ENCODE measurements around the gene COL13A1.

- TF ChIP-seq CTCF (IDR thresholded peaks at IDR 0.05) = no peak
- no peak for TF ChIP-seq POLR2A (IDR thresholded peaks at IDR 0.05)
Measured at GRCh38 chr10:69907517-69907916, 105.8 kb downstream of the COL13A1 start.

All from breast epithelium (tissue), 3 donors.